Stimulated activated naive CD8-positive, alpha-beta T cell treated with anti-CD3 and anti-CD28 coated beads, Interleukin-15, Interleukin-2, amounts not matched to agents 100 U/mL and 50 U/mL, for 24 hours (primary cell): Measurements from ENCODE around the gene CEACAM18.
"Not testable (repeated sequence)": the region's sequence is repeated elsewhere in the genome, so short reads cannot be mapped to it uniquely, and the experiment has no call there.

Experiments used
- ATAC-seq: fragments of 150-1000 bp; cut with Tn5 transposase; one replicate; pipeline ENCODE4 v1.10.0; 2021
- DNase-seq: peaks from one replicate; pipeline ENCODE4 v3.0.0; 2021

Gene CEACAM18

GRCh38 chr19:51478381-51479234 lies at the start of gene CEACAM18:
Gene CEACAM18, plus strand, starts transcription at chr19:51478539.
- DNase-seq (no peak), ATAC-seq (no peak)

DNA sequence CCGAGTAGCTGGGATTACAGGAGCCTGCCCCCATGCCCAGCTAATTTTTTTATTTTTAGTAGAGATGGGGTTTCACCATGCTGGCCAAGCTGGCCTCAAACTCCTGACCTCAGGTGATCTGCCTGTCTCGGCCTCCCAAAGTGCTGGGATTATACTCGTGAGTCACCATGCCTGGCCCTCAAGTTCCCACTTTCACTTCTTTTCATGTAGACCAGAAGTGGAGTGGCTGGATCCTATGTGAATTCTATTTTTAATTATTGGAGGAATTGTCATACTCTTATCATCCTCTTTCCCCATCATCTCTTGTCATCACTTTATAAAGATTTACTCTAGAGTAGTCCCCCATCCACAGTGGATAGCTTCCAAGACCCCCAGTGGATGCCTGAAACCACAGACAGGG lies 48.1 kb upstream of the CEACAM18 start:
- DNase-seq (no peak), ATAC-seq (no peak)

DNA sequence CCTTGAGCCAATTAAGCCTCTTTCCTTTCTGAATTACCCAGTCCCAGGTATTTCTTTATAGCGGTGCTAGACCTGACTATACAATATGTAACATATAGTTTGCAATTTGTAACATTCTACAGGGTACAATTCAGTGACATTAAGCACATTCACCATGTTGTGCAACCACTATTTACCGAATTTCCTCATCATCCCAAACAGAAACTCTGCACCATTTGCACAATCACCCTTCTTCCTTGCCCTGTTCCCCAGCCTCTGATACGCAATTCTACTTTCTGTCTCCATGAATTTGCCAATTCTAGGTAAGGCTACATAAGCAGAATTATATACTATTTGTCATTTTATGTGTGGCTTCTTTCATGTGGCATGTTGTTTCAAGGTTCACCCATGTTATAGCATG lies 47.2 kb upstream of the CEACAM18 start:
- ATAC-seq (no peak), DNase-seq (no peak)

GRCh38 chr19:51433043-51433442 lies 45.3 kb upstream of the CEACAM18 start:
- DNase-seq (no peak), ATAC-seq (no peak)

DNA sequence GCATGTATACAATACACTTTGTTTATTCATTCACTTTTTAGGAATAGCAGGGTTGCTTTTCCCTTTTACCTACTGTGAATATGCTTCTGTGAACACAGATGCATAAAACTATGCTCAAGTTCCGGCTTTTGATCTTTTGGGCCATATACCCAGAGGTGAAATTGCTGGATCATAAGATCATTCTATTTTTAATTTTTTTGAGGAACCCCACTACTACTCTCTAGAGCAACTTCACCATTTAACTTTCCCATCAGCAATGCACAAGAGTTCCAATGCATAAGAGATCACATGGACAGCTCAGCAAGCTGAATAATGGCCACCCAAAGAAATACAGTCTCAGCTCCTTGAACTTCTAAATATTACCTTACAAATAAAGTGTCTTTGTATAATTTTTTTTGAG lies 43.9 kb upstream of the CEACAM18 start:
- no peak for ATAC-seq
- no peak for DNase-seq

GRCh38 chr19:51439021-51439465 lies 39.3 kb upstream of the CEACAM18 start:
- DNase-seq (peak; percentile 41), ATAC-seq (no peak)

GRCh38 chr19:51440052-51440451 lies 38.3 kb upstream of the CEACAM18 start:
- DNase-seq (no peak), ATAC-seq (no peak)

DNA sequence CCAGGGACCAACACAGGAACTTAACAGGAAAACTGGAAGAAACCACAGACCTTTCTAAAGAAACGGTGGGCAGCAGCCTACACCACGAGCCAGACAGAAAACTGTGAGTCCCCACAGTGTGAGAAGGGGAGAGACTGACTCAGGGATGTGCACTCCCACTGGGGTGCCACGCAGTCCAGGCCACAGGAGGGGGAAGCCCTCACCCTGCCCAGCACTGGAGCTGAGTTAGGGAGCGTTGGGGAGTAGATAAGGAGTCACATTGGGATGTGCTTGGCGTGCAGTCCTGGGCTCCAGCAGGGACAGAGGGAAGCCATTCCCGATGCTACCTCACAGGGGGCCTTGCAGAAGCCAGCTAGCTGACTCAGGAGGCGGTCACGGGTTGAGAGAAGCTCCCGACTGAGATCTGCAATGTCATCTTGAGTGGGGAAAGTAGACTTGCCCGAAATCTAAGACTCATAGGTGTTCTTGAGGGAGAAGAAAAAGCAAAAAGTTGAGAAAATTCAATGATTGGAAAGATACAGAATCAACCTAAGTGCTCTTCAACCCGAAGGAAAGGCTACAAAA lies 37.4 kb upstream of the CEACAM18 start:
- DNase-seq: peak; percentile 80
- ATAC-seq: peak; percentile 67

DNA sequence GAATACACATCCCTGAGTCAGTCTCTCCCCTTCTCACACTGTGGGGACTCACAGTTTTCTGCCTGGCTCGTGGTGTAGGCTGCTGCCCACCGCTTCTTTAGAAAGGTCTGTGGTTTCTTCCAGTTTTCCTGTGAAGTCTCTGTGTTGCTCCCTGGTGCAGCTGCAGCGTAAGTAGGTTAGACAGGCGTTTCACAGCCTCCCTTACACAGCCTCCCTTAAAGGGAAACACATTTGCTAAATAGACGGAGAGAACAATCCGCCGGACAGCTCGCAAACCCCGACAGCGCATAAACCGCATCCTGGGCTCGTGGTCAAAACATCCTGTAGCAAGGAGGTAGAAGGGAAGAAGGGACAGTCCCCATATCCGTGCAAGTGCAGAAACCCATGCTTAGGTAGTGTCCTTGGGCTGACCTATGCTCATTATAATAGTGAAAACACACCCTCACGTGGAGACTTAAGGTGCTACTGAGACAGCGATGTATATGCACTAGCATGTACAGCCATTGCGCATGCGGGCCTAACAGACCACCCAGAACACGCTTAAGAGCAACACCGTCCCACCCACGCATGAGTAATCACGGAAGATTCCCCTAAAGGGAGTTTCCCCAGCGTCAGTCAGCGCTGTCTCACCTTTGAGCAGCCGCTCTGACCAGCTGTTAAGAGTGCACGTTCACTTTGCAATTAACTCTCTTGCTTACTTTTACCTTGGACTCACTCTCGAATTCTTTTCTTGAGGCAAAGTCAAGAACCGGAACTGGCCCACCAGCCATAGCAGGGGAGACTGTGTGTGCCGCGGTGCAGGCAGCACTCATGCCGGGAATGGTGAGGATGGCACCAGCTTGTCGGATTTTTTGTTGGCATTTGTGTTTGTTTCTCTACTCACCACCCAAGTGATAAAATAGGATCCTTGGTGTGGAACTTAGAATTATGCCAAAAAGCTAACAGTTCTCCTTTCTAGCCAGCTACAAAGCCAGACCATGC lies 36.6 kb upstream of the CEACAM18 start:
- peak; percentile 85 for DNase-seq

GRCh38 chr19:51447510-51447909 lies 30.8 kb upstream of the CEACAM18 start:
- not testable (repeated sequence) for DNase-seq, ATAC-seq

More for the DNA sequence above, 36.6 kb upstream of the CEACAM18 start:
- peak; percentile 90 for ATAC-seq

DNA sequence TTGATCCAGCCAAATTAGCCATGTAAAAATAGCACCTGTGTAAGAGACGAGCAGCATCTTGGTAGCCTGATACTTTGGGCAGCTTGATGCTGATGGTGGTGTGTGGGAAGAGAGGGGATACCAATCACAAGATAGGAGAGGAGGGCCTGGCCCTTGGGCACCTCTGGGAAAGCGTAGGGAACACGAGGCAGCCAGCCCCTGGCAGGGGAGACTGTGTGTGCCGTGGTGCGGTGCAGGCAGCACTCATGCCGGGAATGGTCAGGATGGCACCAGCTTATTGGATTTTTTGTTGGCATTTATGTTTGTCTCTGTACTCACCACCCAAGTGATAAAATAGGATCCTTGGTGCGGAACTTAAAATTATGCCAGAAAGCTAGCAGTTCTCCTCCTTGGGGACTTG lies 30.3 kb upstream of the CEACAM18 start:
- ATAC-seq (no peak), DNase-seq (no peak)

DNA sequence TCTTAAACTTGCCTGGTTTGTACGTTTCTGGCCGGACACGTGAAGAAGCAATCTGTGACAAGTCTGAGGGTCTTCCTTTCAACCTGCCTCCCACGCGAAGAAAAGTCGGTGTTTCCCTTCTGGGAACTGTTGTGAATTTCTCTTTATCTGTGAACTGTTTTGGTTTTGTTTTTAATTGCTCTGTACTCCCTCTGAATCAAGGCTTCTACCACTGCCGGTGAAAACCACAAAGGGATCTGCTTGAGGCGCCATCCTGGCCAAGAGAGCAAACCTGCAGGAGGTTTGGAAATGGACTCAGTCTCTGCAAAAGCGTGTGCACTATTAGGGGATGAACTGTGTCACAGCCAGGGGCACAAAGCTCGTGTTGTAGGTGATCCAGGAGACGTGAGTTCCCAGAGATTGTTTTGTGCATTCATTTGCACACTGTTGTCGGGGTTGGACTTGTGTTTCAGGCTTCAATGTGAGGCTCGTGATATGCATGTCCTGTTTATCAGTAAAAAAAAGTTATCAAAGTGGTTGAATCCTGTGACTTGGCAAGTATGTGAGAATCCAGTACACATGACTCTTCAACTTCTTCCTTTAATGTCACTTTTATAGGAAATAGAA lies 29.8 kb upstream of the CEACAM18 start:
- ATAC-seq (peak; percentile 91), DNase-seq (peak; percentile 68)

DNA sequence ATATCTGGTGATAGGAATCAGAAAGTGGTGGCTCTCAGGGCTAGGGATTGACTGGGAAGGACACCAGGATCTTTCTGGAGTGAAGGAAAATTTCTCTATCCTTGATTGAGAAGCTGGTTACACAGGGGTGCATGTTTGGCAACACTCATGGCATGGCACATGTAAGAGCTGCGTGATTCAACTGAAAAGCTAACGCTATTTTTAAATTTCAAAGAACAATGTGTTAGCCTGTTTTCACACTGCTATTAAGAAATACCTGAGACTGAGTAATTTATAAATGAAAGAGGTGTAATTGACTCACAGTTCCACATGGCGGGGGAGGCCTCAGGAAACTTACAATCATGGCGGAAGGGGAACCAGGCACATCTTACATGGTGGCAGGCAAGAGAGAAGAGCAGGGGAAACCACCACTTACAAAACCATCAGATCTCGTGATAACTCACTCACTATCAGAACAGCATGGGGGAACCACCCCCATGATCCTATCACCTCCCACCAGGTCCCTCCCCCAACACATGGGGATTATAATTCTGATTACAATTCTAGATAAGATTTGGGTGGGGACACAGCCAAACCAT lies 27.5 kb upstream of the CEACAM18 start:
- ATAC-seq: no peak
- DNase-seq: peak; percentile 32

GRCh38 chr19:51456541-51457290 lies 21.6 kb upstream of the CEACAM18 start:
- no peak for ATAC-seq
- DNase-seq: no peak

DNA sequence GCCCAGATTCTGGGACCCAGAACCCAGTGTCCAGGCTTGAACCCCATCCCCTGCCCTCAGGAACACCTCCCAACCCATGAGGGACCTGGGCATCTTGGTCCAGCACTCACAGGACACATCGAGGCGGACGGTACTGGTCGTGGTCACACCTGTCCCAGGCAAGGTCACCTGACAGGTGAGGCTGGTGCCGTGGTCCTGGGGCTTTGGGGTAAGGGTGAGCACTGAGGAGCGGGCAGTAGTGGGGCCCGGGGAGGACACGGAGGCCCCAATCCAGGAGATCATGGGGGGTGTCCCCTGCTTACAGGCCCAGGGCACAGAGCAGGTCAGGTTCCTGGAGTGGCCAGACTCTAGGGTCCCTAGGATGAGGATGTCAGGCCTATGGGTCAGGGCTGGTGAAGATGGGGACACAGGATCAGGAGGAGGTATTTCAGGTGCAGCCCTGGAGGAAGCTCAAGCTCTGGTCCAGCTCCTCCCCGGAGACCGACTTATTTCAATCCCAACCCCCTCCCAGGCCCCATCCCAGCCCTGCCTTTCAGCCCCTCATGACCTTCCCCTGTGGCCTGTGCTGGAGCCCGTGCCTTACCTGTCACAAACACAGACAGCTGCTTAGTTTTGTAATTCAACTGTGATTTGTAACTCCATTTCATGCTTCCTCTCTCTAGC lies 20.9 kb upstream of the CEACAM18 start:
- DNase-seq (no peak), ATAC-seq (no peak)

DNA sequence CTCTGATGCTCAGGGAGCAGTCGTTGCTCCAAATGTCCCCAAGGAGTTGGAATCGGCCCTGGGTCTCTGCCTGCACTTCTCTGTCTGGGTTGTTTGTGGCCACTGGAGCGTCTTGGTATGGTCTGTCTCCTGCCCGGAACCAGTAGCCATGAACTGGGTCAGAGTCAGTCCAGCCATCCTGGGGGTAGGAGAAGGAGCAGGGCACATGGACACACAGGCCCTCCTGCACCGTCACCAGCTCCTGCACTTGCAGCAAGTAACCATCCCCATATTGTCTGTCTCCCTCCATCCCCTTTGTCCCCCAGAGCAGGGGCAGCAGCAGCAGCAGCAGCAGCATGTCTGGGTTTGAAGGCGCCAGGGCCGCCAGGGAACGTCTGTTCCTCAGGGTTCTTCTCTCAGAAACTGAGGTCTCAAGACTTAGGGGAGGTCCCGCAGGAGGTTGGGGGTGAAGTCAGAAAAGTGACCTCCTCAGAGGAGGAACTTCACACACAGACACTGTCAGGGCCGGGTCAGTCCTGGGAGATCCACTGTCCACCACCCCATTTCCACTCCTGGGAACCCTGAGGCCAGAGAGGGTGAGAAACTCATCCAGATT lies 20.2 kb upstream of the CEACAM18 start, which contains the start of gene SIGLEC8:
Gene SIGLEC8, minus strand, starts transcription at position 404 of the 595 bp plus-strand sequence. Its CDS starts 67 bp downstream, at position 337.
- DNase-seq: no peak
- no peak for ATAC-seq

DNA sequence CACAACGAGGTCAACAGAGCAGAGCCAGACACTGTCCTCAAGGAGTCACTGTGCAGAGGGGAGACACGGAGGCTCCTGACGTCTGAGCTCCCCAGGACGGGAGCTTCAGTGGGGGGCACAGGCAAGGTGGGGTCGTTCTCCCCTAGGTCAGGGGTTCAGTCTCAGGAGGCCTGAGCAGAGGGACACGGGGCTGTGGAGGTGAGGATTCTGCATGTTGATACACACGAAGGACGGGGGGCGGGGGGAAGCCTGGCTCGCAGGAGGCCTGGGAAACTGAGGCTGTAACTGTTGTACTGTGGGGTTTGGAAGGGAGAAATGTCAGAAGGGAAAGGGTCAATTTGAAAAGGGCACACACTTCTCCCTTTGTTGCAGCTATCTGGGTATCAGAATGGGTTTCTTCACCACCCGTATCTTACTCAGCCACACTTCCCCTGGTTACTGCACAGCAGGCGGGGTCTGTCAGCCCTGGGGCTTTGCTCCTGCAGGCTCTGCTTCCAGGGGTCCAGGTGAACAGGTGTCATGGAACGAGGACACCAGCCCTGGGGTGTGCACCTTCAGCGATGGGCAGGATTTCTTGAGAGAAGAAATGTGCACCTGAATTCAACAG lies 19.3 kb upstream of the CEACAM18 start:
- no peak for DNase-seq
- ATAC-seq: no peak

DNA sequence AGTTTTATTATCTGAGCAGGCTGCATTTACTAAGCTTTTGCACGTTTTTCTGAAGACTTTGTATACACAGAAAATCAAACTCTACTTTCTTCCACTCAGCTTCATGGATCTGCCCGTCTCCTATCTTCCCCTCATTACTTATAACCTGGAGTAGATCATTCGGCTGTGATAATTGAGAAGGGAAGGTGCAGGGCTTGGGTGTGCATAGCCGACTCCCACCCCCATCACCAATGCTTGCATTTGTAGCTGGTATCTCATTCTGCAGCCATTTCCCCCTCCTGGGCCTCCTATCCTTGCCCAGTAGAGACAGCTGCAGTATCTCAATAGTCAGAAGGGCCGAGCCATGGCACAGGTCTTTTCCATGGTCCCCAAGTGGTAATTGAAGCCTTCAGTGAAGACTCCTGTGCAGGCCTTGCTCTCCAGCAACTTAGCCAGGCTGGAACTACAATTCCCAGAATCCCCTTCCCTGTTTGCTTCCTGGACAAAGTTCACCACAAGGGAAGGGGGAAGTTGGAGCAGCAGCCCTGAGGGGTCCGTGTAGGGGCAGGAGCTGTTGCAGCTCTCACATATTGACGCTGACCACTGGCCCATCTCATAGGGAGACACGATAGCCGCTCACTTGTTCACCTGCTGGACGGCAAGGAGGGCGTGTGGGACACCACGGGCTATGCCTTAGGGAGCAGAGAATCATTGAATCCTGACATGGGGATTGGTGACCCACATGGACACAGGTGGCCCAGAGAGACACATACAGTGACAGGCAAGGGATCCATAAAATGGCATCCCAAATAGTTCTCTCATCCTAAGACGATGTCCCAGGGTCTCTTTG lies 18.0 kb upstream of the CEACAM18 start:
- DNase-seq (no peak), ATAC-seq (no peak)
